KBM-7 (cell line): ENCODE results near the gene C2orf49.
A peak's percentile ranks its signal among the peaks of the same experiment; 100 is the strongest.

ENCODE experiments used
- DNase-seq: peaks from one replicate; pipeline ENCODE4 v3.0.0-alpha.2; 2015
- in situ Hi-C: fragments of 300-500 bp; cut with MboI; formaldehyde crosslinking; loops from 2 replicates; pipeline ENCODE4 v1.14.3; 2020; ENCODE audit warnings: low sequenced_read_pairs, low pct_unique_long_range_greater_than_20kb, mixed read lengths

C2orf49 gene

GRCh38 chr2:105344704-105345345 is 7.5 kb downstream of the C2orf49 start:
- in situ Hi-C loops = no loop called here
- peak; percentile 27 for DNase-seq

GRCh38 chr2:105357122-105357521 is 19.8 kb downstream of the C2orf49 start:
- DNase-seq = no peak
- in situ Hi-C loops = loop anchor here (25.0 kb wide), 2 partner anchors 180 to 1230 kb away; no protein-coding TSS in a partner anchor

GRCh38 chr2:105358593-105358992 is 21.3 kb downstream of the C2orf49 start:
- in situ Hi-C loops = loop anchor here (25.0 kb wide), 2 partner anchors 179 to 1229 kb away; no protein-coding TSS in a partner anchor
- DNase-seq = no peak

GRCh38 chr2:105361102-105361889 is 24.0 kb downstream of the C2orf49 start:
- in situ Hi-C loops = loop anchor here (25.0 kb wide), 2 partner anchors 176 to 1226 kb away; no protein-coding TSS in a partner anchor
- no peak for DNase-seq

- DNase-seq = no peak
- in situ Hi-C loops = loop anchor here (25.0 kb wide), 2 partner anchors 174 to 1224 kb away; no protein-coding TSS in a partner anchor
Measured at GRCh38 chr2:105362862-105363591, 25.7 kb downstream of the C2orf49 start.

- DNase-seq = no peak
- in situ Hi-C loops = loop anchor here (25.0 kb wide), 2 partner anchors 173 to 1223 kb away; no protein-coding TSS in a partner anchor
Measured at GRCh38 chr2:105364436-105365139, 27.2 kb downstream of the C2orf49 start.

- DNase-seq = no peak
- in situ Hi-C loops = loop anchor here (25.0 kb wide), 2 partner anchors 172 to 1222 kb away; no protein-coding TSS in a partner anchor
Measured at GRCh38 chr2:105365206-105365605, 27.9 kb downstream of the C2orf49 start.

GRCh38 chr2:105368759-105369408 is 31.5 kb downstream of the C2orf49 start:
- in situ Hi-C loops = loop anchor here (25.0 kb wide), 2 partner anchors 168 to 1218 kb away; no protein-coding TSS in a partner anchor

GRCh38 chr2:105369777-105370690 is 32.7 kb downstream of the C2orf49 start:
- in situ Hi-C loops = loop anchor here (25.0 kb wide), 2 partner anchors 167 to 1217 kb away; no protein-coding TSS in a partner anchor
- DNase-seq = peak; percentile 90

More at GRCh38 chr2:105368759-105369408, 31.5 kb downstream of the C2orf49 start:
- no peak for DNase-seq

GRCh38 chr2:105371156-105371555 is 33.8 kb downstream of the C2orf49 start:
- DNase-seq = no peak
- in situ Hi-C loops = loop anchor here (25.0 kb wide), 2 partner anchors 166 to 1216 kb away; no protein-coding TSS in a partner anchor

GRCh38 chr2:105371810-105372209 is 34.5 kb downstream of the C2orf49 start:
- no peak for DNase-seq
- in situ Hi-C loops = loop anchor here (25.0 kb wide), 2 partner anchors 165 to 1215 kb away; no protein-coding TSS in a partner anchor

- DNase-seq = no peak
- in situ Hi-C loops = loop anchor here (25.0 kb wide), 2 partner anchors 164 to 1214 kb away; no protein-coding TSS in a partner anchor
Measured at GRCh38 chr2:105373344-105373781, 36.0 kb downstream of the C2orf49 start.

- in situ Hi-C loops = loop anchor here (25.0 kb wide), 2 partner anchors 163 to 1213 kb away; no protein-coding TSS in a partner anchor
- no peak for DNase-seq
Measured at GRCh38 chr2:105373895-105374401, 36.6 kb downstream of the C2orf49 start.

GRCh38 chr2:105375001-105375561 is 37.7 kb downstream of the C2orf49 start:
- DNase-seq = no peak
- in situ Hi-C loops = no loop called here

GRCh38 chr2:105376010-105376409 is 38.7 kb downstream of the C2orf49 start:
- in situ Hi-C loops = no loop called here
- no peak for DNase-seq

- in situ Hi-C loops = no loop called here
- DNase-seq = no peak
Measured at GRCh38 chr2:105376789-105377240, 39.5 kb downstream of the C2orf49 start.
